HEK293 (cell line): ENCODE data around the gene KCNC4.

ENCODE experiments used
- CTCF ChIA-PET: fragments of 350-600 bp; formaldehyde crosslinking; extraction: SDS; loops from one replicate; lab custom pipeline; 2021; ENCODE audit warnings: antibody characterized with exemption; lab: Yijun Ruan, JAX
- POLR2A ChIA-PET: fragments of 300-600 bp; formaldehyde crosslinking; extraction: SDS; loops from one replicate; lab custom pipeline; 2020; ENCODE audit warnings: antibody characterized with exemption, inconsistent platforms; lab: Yijun Ruan, JAX
- H3K27ac ChIP-seq: fragments of 200-500 bp; sonication (Bioruptor generic); 2 replicates; pipeline ENCODE4 v1.5.1; 2014; ENCODE audit warnings: low read depth, low read length, control low read depth, inconsistent platforms; ENCODE audit errors: extremely low read depth
- H3K36me3 ChIP-seq, 2 experiments: fragments of 200-500 bp in 1 of 2; sonication (Bioruptor generic) in 1 of 2; 1 replicate in 1 of 2; 2 replicates in 1 of 2; pipeline ENCODE4 v1.5.1; 2014 to 2017; ENCODE audit warnings: inconsistent platforms in 2 of 2, low read length in 2 of 2; ENCODE audit not compliant: control insufficient read depth in 2 of 2, insufficient read depth in 1 of 2
- H3K4me1 ChIP-seq: fragments of 200-500 bp; sonication (Bioruptor generic); 2 replicates; pipeline ENCODE4 v1.5.1; 2014; ENCODE audit warnings: mild to moderate bottlenecking, low read length, inconsistent platforms; ENCODE audit not compliant: control insufficient read depth, insufficient read depth
- H3K4me3 ChIP-seq: 2 replicates; pipeline ENCODE4 v1.5.1; 2011; ENCODE audit warnings: low read depth, mild to moderate bottlenecking, control low read depth, low read length, moderate library complexity
- H3K9me3 ChIP-seq: fragments of 200-500 bp; sonication (Bioruptor generic); 2 replicates; pipeline ENCODE4 v1.5.1; 2014; ENCODE audit warnings: low read depth, low read length, inconsistent platforms; ENCODE audit not compliant: control insufficient read depth, insufficient read depth
- EGR2 ChIP-seq: fragments of 450-650 bp; formaldehyde crosslinking; IDR thresholded peaks from 2 replicates; pipeline ENCODE4 v1.5.1; 2016; ENCODE audit warnings: low read depth, missing biosample characterization, missing genetic modification characterization
- PATZ1 ChIP-seq: fragments of 450-650 bp; formaldehyde crosslinking; IDR thresholded peaks from 2 replicates; pipeline ENCODE4 v1.5.1; 2016; ENCODE audit warnings: missing biosample characterization, missing genetic modification characterization
- SETDB1 ChIP-seq: IDR thresholded peaks from one replicate; pipeline ENCODE4 v1.6.1; 2017; ENCODE audit warnings: mild to moderate bottlenecking, low read length, moderate library complexity, mixed read lengths; ENCODE audit not compliant: insufficient read length
- SP7 ChIP-seq: fragments of 450-650 bp; formaldehyde crosslinking; IDR thresholded peaks from 2 replicates; pipeline ENCODE4 v1.5.1; 2016; ENCODE audit warnings: missing biosample characterization, missing genetic modification characterization
- TRIM28 ChIP-seq: IDR thresholded peaks from 2 replicates; pipeline ENCODE4 v1.6.1; 2011; ENCODE audit warnings: low read length, control low read depth, borderline replicate concordance
- ZBTB48 ChIP-seq: fragments of 450-650 bp; formaldehyde crosslinking; IDR thresholded peaks from 2 replicates; pipeline ENCODE4 v1.5.1; 2016; ENCODE audit warnings: missing biosample characterization, missing genetic modification characterization
- ZEB2 ChIP-seq: fragments of 450-650 bp; formaldehyde crosslinking; IDR thresholded peaks from 2 replicates; pipeline ENCODE4 v1.5.1; 2016; ENCODE audit warnings: missing biosample characterization, missing genetic modification characterization
- ZNF184 ChIP-seq: fragments of 450-650 bp; IDR thresholded peaks from 2 replicates; pipeline ENCODE4 v1.5.1; 2018; ENCODE audit warnings: missing biosample characterization, mild to moderate bottlenecking, missing genetic modification characterization
- ZNF366 ChIP-seq: fragments of 450-650 bp; formaldehyde crosslinking; conservative IDR thresholded peaks from 2 replicates; pipeline ENCODE4 v1.5.1; 2016; ENCODE audit warnings: missing biosample characterization, missing genetic modification characterization
- ZNF394 ChIP-seq: fragments of 450-650 bp; formaldehyde crosslinking; IDR thresholded peaks from 2 replicates; pipeline ENCODE4 v1.5.1; 2016; ENCODE audit warnings: missing biosample characterization, missing genetic modification characterization, mild to moderate bottlenecking, moderate library complexity, borderline replicate concordance
- ZNF398 ChIP-seq: fragments of 450-650 bp; formaldehyde crosslinking; IDR thresholded peaks from 2 replicates; pipeline ENCODE4 v1.5.1; 2017; ENCODE audit warnings: missing biosample characterization, missing genetic modification characterization
- ZNF48 ChIP-seq: fragments of 450-650 bp; formaldehyde crosslinking; IDR thresholded peaks from 2 replicates; pipeline ENCODE4 v1.5.1; 2016; ENCODE audit warnings: missing biosample characterization, missing genetic modification characterization
- ZNF529 ChIP-seq: fragments of 450-650 bp; formaldehyde crosslinking; IDR thresholded peaks from 2 replicates; pipeline ENCODE4 v1.5.1; 2017; ENCODE audit warnings: missing genetic modification characterization, missing biosample characterization; ENCODE audit not compliant: insufficient replicate concordance
- ZNF549 ChIP-seq: fragments of 450-650 bp; IDR thresholded peaks from 2 replicates; pipeline ENCODE4 v1.5.1; 2018; ENCODE audit warnings: missing biosample characterization, missing genetic modification characterization, mild to moderate bottlenecking, inconsistent platforms, moderate library complexity
- ZNF600 ChIP-seq: fragments of 450-650 bp; formaldehyde crosslinking; IDR thresholded peaks from 2 replicates; pipeline ENCODE4 v1.5.1; 2016; ENCODE audit warnings: missing biosample characterization, missing genetic modification characterization
- ZNF626 ChIP-seq: fragments of 450-650 bp; sonication (Bioruptor Pico); formaldehyde crosslinking; IDR thresholded peaks from 2 replicates; pipeline ENCODE4 v1.5.1; 2018; ENCODE audit warnings: missing biosample characterization, missing genetic modification characterization, inconsistent platforms
- ZNF843 ChIP-seq: fragments of 450-650 bp; formaldehyde crosslinking; IDR thresholded peaks from 2 replicates; pipeline ENCODE4 v1.5.1; 2016; ENCODE audit warnings: missing biosample characterization, missing genetic modification characterization
- ZXDB ChIP-seq: fragments of 450-650 bp; formaldehyde crosslinking; IDR thresholded peaks from 2 replicates; pipeline ENCODE4 v1.5.1; 2016; ENCODE audit warnings: missing biosample characterization, missing genetic modification characterization
- TF ChIP-seq, protein P1 (sequence below): fragments of 450-650 bp; formaldehyde crosslinking; IDR thresholded peaks from 2 replicates; pipeline ENCODE4 v1.5.1; 2016; ENCODE audit warnings: missing biosample characterization, missing genetic modification characterization
- TF ChIP-seq, protein P2 (sequence below): fragments of 450-650 bp; formaldehyde crosslinking; optimal IDR thresholded peaks from 2 replicates; pipeline ENCODE3; 2016; ENCODE audit warnings: missing biosample characterization, mild to moderate bottlenecking, missing genetic modification characterization
- TF ChIP-seq, protein P3 (sequence below): fragments of 450-650 bp; formaldehyde crosslinking; IDR thresholded peaks from 2 replicates; pipeline ENCODE4 v1.5.1; 2016; ENCODE audit warnings: missing biosample characterization, missing genetic modification characterization
- TF ChIP-seq, protein P4 (sequence below): fragments of 450-650 bp; formaldehyde crosslinking; IDR thresholded peaks from 2 replicates; pipeline ENCODE4 v1.5.1; 2016; ENCODE audit warnings: missing biosample characterization, missing genetic modification characterization

Gene KCNC4

DNA sequence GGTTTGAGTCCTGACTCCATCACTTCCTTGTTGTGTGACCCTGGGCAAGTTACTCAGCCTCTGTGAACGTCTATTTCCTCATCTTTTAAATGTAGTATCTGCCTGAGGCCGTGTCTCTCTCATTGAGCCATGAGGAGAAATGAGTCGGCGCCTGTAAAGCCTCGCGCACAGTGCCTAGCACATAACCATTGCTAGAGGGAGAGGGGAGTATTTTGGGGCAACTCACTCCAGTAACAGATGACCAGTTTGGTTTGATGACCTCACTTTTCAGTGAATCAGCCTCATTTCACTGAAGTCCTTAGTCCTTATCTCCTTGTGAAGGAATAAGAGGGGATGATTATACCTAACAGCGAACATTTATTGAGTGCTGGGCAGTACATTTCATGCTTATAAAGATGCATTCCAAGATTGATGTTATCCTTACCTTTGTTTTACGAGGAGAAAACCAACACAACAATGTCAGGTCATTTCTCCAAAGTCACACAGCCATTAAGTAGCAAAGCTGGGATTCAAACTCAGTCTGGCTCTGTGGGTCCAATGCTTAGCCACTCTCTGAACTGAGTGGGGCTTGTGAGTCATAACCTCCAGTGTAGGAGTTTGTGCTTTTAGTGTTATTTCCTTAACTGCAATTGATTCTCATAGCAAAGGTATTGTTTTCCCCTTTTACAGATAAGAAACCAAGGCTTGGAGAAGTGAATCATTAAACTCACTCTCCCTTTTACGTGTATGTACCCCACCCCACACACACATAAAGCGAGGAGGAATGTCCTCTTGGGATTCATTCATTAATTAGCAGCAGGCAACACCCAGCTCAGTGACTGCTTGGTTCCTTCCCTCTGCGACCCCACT is 25.9 kb downstream of the KCNC4 start:
- ChIA-PET CTCF (interaction anchor here (1.7 to 3.0 kb wide), 2 partner anchors 28 to 33 kb away, joined by 9 to 17 read pairs; no protein-coding TSS in a partner anchor), POLR2A (no interaction called here)
- H3K36me3 ChIP-seq: peaks cover 0 to 45% of the 10 kb centered on the region in 2 experiments; a peak in 1 of 3 replicates
- no peak overlapping the region for H3K4me3 ChIP-seq
- peaks cover 2% of the 10 kb centered on the region; the same call in 1 of the 2 replicates for H3K4me1 ChIP-seq
- H3K9me3 ChIP-seq: no peaks in the 10 kb centered on the region
- H3K27ac ChIP-seq: no peak overlapping the region
- TF ChIP-seq PATZ1 (peak; percentile 38; the same call in 1 of the 2 replicates), ZNF549 (tag by site-specific recombination) (no peak), SETDB1 (peak; percentile 18), ZNF184 (tag by site-specific recombination) (peak; percentile 9; the same call in 1 of the 2 replicates), ZNF600 (tag by site-specific recombination) (peak; percentile 88), ZXDB (tag by site-specific recombination) (0 out of 2 replicates have a peak, but pooled peaks have one; percentile 39), ZNF843 (tag by site-specific recombination) (peak; percentile 74; the same call in 1 of the 2 replicates), ZNF394 (tag by site-specific recombination) (peak; percentile 53; the same call in 1 of the 2 replicates), SP7 (tag by site-specific recombination) (peak; percentile 98), ZBTB48 (no peak), ZEB2 (tag by site-specific recombination) (peak; percentile 62), ZNF398 (peak; percentile 31), ZNF366 (tag by site-specific recombination) (peak; percentile 80), EGR2 (tag by site-specific recombination) (peak; percentile 38; the same call in 1 of the 2 replicates), ZNF48 (no peak), ZNF626 (tag by site-specific recombination) (no peak), ZNF529 (tag by site-specific recombination) (no peak), TRIM28 (peak; percentile 33; the same call in 1 of the 2 replicates)
- TF ChIP-seq, protein P1, sequence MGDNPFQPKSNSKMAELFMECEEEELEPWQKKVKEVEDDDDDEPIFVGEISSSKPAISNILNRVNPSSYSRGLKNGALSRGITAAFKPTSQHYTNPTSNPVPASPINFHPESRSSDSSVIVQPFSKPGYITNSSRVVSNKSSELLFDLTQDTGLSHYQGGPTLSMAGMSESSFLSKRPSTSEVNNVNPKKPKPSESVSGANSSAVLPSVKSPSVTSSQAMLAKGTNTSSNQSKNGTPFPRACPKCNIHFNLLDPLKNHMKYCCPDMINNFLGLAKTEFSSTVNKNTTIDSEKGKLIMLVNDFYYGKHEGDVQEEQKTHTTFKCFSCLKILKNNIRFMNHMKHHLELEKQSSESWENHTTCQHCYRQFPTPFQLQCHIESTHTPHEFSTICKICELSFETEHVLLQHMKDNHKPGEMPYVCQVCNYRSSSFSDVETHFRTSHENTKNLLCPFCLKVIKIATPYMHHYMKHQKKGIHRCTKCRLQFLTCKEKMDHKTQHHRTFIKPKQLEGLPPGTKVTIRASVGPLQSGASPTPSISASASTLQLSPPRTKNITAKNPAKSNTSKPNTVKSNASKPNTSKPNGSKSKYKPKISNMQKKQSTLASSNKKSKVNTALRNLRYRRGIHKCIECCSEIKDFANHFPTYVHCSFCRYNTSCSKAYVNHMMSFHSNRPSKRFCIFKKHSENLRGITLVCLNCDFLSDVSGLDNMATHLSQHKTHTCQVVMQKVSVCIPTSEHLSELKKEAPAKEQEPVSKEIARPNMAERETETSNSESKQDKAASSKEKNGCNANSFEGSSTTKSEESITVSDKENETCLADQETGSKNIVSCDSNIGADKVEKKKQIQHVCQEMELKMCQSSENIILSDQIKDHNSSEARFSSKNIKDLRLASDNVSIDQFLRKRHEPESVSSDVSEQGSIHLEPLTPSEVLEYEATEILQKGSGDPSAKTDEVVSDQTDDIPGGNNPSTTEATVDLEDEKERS (tag by site-specific recombination): no peak; the same call in 1 of the 2 replicates
- TF ChIP-seq, protein P2, sequence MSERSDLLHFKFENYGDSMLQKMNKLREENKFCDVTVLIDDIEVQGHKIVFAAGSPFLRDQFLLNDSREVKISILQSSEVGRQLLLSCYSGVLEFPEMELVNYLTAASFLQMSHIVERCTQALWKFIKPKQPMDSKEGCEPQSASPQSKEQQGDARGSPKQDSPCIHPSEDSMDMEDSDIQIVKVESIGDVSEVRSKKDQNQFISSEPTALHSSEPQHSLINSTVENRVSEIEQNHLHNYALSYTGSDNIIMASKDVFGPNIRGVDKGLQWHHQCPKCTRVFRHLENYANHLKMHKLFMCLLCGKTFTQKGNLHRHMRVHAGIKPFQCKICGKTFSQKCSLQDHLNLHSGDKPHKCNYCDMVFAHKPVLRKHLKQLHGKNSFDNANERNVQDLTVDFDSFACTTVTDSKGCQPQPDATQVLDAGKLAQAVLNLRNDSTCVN (tag by site-specific recombination): no peak
- TF ChIP-seq, protein P3, sequence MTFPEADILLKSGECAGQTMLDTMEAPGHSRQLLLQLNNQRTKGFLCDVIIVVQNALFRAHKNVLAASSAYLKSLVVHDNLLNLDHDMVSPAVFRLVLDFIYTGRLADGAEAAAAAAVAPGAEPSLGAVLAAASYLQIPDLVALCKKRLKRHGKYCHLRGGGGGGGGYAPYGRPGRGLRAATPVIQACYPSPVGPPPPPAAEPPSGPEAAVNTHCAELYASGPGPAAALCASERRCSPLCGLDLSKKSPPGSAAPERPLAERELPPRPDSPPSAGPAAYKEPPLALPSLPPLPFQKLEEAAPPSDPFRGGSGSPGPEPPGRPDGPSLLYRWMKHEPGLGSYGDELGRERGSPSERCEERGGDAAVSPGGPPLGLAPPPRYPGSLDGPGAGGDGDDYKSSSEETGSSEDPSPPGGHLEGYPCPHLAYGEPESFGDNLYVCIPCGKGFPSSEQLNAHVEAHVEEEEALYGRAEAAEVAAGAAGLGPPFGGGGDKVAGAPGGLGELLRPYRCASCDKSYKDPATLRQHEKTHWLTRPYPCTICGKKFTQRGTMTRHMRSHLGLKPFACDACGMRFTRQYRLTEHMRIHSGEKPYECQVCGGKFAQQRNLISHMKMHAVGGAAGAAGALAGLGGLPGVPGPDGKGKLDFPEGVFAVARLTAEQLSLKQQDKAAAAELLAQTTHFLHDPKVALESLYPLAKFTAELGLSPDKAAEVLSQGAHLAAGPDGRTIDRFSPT (tag by site-specific recombination): peak; percentile 62; the same call in 1 of the 2 replicates
- TF ChIP-seq, protein P4, sequence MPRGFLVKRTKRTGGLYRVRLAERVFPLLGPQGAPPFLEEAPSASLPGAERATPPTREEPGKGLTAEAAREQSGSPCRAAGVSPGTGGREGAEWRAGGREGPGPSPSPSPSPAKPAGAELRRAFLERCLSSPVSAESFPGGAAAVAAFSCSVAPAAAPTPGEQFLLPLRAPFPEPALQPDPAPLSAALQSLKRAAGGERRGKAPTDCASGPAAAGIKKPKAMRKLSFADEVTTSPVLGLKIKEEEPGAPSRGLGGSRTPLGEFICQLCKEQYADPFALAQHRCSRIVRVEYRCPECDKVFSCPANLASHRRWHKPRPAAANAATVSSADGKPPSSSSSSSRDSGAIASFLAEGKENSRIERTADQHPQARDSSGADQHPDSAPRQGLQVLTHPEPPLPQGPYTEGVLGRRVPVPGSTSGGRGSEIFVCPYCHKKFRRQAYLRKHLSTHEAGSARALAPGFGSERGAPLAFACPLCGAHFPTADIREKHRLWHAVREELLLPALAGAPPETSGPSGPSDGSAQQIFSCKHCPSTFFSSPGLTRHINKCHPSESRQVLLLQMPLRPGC: 0 out of 2 replicates have a peak, but pooled peaks have one; percentile 55
